Adrenal gland (tissue), 12 donors: ENCODE measurements around the gene KCTD1. TPM values are rescaled to one million over a fixed set of nuclear protein-coding genes. Genes with fewer than 3 reads are reported as not detected.

Source experiments
- DNase-seq, 7 donors: peaks; one replicate each; pipeline ENCODE4 v3.0.0-alpha.2; 2019 to 2020
- H3K27ac ChIP-seq, 5 donors: fragments of 200-600 bp; sonication (generic) in 4 of 5; 1 replicate in 3 of 5; 2 replicates in 2 of 5; pipeline versions ENCODE4 v1.5.1 to v1.8.0; 2016 to 2020; ENCODE audit warnings: mild to moderate bottlenecking in 1 of 5
- H3K27me3 ChIP-seq: fragments of 200-600 bp; 2 replicates; pipeline ENCODE4 v1.8.0; 2021
- H3K36me3 ChIP-seq, 2 donors: fragments of 200-600 bp; replicated peaks in 1 of 2; 1 replicate in 1 of 2; 2 replicates in 1 of 2; pipeline versions ENCODE4 v1.5.1 to v1.8.0; 2018 to 2022
- H3K4me1 ChIP-seq, 2 donors: fragments of 200-600 bp; replicated peaks in 1 of 2; 1 replicate in 1 of 2; 2 replicates in 1 of 2; pipeline versions ENCODE4 v1.5.1 to v1.8.0; 2018 to 2021
- H3K4me3 ChIP-seq, 4 donors: fragments of 200-600 bp; sonication (generic) in 3 of 4; one replicate each; pipeline ENCODE4 v1.5.1; 2016 to 2018
- H3K9me3 ChIP-seq, 3 donors: fragments of 200-600 bp; sonication (generic) in 1 of 3; replicated peaks in 1 of 3; 1 replicate in 2 of 3; 2 replicates in 1 of 3; pipeline versions ENCODE4 v1.5.1 to v1.8.0; 2016 to 2021
- CTCF ChIP-seq, 6 experiments: fragments of 450-650 bp in 4 of 6; fragments of 200-600 bp in 2 of 6; sonication (generic) in 1 of 6; IDR thresholded peaks; 1 replicate in 5 of 6; 2 replicates in 1 of 6; pipeline versions ENCODE4 v1.5.1 to v1.8.0; 2016 to 2021; ENCODE audit warnings: antibody characterized with exemption in 6 of 6, mild to moderate bottlenecking in 2 of 6, moderate library complexity in 1 of 6
- POLR2A ChIP-seq, 2 donors: fragments of 450-650 bp; IDR thresholded peaks; one replicate each; pipeline ENCODE4 v1.6.1; 2017; ENCODE audit warnings: antibody characterized with exemption in 2 of 2, mild to moderate bottlenecking in 2 of 2, moderate library complexity in 1 of 2
- WGBS, 4 donors: extraction: QIAGEN DNeasy Blood & Tissue Kit in 2 of 4; methylation state at CpG; one replicate each; pipeline versions ENCODE4 v1.1.5 to v1.1.7; 2013 to 2017; 5-methylcytosine and 5-hydroxymethylcytosine counted together
- intact Hi-C, 2 donors: fragments of 100-400 bp; cut with DNase I; formaldehyde crosslinking; loops; one replicate each; pipeline versions ENCODE4 v1.14.1 to v1.15.0; 2022 to 2023
- polyA plus RNA-seq, 3 donors: library from polyadenylated mRNA; stranded (reverse); fragments of 200-250 nt in 2 of 3; fragments of 350-450 nt in 1 of 3; fragmentation: Illumina TruSeq in 1 of 3; extraction: RNeasy Lipid Tissue Mini Kit (QIAGEN cat#74804) in 1 of 3; gene quantifications; one replicate each; pipeline ENCODE4 v1.2.3, GENCODE V29; 2013 to 2014
- total RNA-seq, 9 donors: library from RNA; depleted of rRNA in 4 of 9; stranded (reverse); fragments of >200 nt in 4 of 9; fragments of 120-200 nt in 1 of 9; fragmentation: NEBNext Ultra II Directional in 1 of 9; extraction: Animal tissue kit (Norgen Biotek cat#: 25700) in 1 of 9; gene quantifications; one replicate each; pipeline versions ENCODE4 v1.1.0 to v1.2.4, GENCODE V29; 2013 to 2023
- donor health status: healthy with polysubstance abuse.
- donor health status: Bipolar disorder and iron deficiency.
- donor health status: DM: yes; HTN: yes; CAD: no.
- donor health status: DM: no; HTN: no; CAD: no.
- donor health status: DM: no; HTN: no; CAD: no.
- donor health status: DM: yes; HTN: yes; CAD: no.

Gene KCTD1
- total and polyA plus RNA-seq, 12 donors: 9.8 to 44.8 (median 30.8) TPM

GRCh38 chr18:26568513-26568912 is 20.2 kb upstream of the KCTD1 start:
- Histone ChIP-seq H3K36me3 (no peaks in the 10 kb centered on the region), H3K27me3 (no peaks in the 10 kb centered on the region), H3K27ac (no peak overlapping the region), H3K9me3 (no peaks in the 10 kb centered on the region), H3K4me3 (no peak overlapping the region), H3K4me1 (no peaks in the 10 kb centered on the region)
- intact Hi-C loops: no loop called here
- WGBS, 4 donors: 83 to 90% (median 88%) methylated on average over 1 of the region's 1 CpG
- TF ChIP-seq CTCF (IDR thresholded peaks at IDR 0.05) (no peak), POLR2A (IDR thresholded peaks at IDR 0.05) (no peak)
- DNase-seq: no peak

GRCh38 chr18:26566874-26567555 is 18.7 kb upstream of the KCTD1 start:
- H3K27me3 ChIP-seq: no peaks in the 10 kb centered on the region

DNA sequence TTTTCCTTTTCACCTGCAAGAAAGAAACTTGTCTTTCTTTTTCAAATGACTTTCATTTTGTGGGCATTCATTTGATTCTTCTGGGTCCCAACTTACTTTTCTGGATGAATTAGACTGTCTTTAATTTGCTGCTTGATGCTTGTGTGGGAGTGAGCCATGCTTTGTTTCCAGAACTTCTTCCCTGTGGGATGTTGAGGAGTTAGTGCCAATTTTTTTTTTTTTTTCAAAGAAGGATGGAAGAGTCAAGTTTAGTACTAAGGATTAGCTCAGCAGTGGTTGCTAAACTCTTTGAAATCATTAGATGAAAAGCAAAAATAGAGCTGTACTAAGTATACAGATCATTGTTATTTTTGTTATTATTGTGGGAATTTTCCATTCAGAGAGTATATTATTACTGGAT is 17.2 kb upstream of the KCTD1 start:
- Histone ChIP-seq H3K27me3 (no peaks in the 10 kb centered on the region), H3K9me3 (no peaks in the 10 kb centered on the region), H3K4me1 (no peaks in the 10 kb centered on the region), H3K4me3 (no peak overlapping the region), H3K27ac (no peak overlapping the region), H3K36me3 (no peaks in the 10 kb centered on the region)
- no peak for TF ChIP-seq POLR2A (IDR thresholded peaks at IDR 0.05)
- no peak for TF ChIP-seq CTCF (IDR thresholded peaks at IDR 0.05)
- no peak for DNase-seq
- intact Hi-C loops: no loop called here

More at GRCh38 chr18:26566874-26567555, 18.7 kb upstream of the KCTD1 start:
- Histone ChIP-seq H3K4me1 (no peaks in the 10 kb centered on the region), H3K4me3 (no peak overlapping the region), H3K9me3 (no peaks in the 10 kb centered on the region), H3K36me3 (no peaks in the 10 kb centered on the region), H3K27ac (no peak overlapping the region)
- TF ChIP-seq CTCF (IDR thresholded peaks at IDR 0.05) (no peak), POLR2A (IDR thresholded peaks at IDR 0.05) (no peak)
- 16 to 58% (median 40%) methylated on average over 1 of the region's 1 CpG for WGBS, 4 donors
- no peak for DNase-seq
- intact Hi-C loops: no loop called here

DNA sequence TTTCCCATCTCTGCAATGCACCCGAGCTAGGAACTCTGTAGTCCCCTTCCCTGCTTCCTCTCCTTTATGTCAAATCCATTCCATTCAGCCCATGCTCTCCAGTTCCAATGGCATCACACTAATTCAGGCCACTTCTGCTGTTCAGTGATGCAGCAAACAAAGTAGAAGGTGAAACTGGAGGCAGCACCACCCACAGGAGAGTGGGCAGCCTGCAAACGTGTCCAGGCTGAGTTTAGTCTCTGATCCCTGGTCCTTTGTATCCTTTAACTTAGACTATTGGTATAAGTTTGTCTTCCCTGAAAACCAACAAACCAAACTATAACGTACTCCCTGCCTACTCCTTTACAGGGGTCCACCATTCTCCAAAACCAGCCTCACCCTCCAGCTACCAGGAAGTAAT is 14.7 kb upstream of the KCTD1 start:
- Histone ChIP-seq H3K4me1 (no peaks in the 10 kb centered on the region), H3K36me3 (no peaks in the 10 kb centered on the region), H3K9me3 (no peaks in the 10 kb centered on the region), H3K4me3 (no peak overlapping the region), H3K27me3 (no peaks in the 10 kb centered on the region), H3K27ac (no peak overlapping the region)
- no peak for TF ChIP-seq CTCF (IDR thresholded peaks at IDR 0.05)
- TF ChIP-seq POLR2A (IDR thresholded peaks at IDR 0.05): no peak
- intact Hi-C loops: no loop called here
- 74 to 90% (median 83%) methylated on average over 3 of the region's 3 CpGs for WGBS, 4 donors
- no peak for DNase-seq
